GM12801 (cell line): ENCODE measurements around the gene RINL.

Source experiments
- TF ChIP-seq, protein P1 (sequence below): IDR thresholded peaks from one replicate; pipeline ENCODE4 v1.5.1; 2011; ENCODE audit warnings: control low read depth; ENCODE audit not compliant: insufficient read length; ENCODE audit errors: extremely low read depth

RINL gene

DNA sequence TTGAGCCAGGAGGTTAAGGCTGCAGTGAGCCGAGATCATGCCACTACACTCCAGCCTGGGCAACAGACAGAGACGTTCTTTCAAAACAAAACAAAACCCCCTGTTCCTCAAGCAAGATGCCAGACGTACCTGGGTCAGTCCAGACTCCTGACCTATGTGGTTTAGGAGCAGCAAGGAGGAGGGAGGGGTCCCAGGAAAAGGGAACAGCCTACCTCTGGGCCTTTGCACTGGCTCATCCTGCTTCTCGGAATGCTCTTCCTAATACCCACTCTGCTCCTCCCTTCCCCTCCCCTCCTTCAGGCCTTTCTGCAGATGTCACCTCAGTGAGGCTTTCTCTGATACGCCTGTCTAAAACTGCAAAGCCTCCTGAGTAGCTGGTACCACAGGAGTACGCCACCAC lies 9.5 kb downstream of the RINL start:
- TF ChIP-seq, protein P1, sequence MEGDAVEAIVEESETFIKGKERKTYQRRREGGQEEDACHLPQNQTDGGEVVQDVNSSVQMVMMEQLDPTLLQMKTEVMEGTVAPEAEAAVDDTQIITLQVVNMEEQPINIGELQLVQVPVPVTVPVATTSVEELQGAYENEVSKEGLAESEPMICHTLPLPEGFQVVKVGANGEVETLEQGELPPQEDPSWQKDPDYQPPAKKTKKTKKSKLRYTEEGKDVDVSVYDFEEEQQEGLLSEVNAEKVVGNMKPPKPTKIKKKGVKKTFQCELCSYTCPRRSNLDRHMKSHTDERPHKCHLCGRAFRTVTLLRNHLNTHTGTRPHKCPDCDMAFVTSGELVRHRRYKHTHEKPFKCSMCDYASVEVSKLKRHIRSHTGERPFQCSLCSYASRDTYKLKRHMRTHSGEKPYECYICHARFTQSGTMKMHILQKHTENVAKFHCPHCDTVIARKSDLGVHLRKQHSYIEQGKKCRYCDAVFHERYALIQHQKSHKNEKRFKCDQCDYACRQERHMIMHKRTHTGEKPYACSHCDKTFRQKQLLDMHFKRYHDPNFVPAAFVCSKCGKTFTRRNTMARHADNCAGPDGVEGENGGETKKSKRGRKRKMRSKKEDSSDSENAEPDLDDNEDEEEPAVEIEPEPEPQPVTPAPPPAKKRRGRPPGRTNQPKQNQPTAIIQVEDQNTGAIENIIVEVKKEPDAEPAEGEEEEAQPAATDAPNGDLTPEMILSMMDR = no peak

DNA sequence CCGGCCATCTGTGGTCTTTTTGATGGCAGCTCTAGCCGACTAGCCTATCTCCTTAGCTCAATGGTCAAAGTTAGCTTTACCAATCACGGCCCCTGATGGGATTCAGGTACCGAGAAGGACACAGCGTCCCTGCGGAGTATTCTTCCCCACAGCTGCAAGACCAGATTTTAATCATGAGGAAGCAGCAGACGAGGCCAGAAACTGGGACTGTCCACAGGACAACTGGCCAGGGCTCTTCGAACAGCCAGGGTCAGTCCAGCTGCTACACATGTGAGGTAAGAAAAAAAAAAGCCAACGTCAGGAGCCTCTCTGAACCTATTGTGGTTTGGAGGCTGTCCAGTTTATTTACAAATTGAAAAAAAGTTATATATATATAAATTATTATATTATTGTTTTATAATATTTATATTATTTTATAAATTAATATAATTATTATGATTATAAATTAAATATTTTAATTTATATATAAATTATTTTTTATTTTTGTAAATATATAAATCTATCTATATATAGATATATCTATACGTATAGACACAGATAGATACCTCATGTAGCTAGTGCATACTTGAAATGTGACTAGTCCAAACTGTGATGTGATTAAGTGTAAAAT lies 10.8 kb downstream of the RINL start:
- TF ChIP-seq, protein P1 = no peak

DNA sequence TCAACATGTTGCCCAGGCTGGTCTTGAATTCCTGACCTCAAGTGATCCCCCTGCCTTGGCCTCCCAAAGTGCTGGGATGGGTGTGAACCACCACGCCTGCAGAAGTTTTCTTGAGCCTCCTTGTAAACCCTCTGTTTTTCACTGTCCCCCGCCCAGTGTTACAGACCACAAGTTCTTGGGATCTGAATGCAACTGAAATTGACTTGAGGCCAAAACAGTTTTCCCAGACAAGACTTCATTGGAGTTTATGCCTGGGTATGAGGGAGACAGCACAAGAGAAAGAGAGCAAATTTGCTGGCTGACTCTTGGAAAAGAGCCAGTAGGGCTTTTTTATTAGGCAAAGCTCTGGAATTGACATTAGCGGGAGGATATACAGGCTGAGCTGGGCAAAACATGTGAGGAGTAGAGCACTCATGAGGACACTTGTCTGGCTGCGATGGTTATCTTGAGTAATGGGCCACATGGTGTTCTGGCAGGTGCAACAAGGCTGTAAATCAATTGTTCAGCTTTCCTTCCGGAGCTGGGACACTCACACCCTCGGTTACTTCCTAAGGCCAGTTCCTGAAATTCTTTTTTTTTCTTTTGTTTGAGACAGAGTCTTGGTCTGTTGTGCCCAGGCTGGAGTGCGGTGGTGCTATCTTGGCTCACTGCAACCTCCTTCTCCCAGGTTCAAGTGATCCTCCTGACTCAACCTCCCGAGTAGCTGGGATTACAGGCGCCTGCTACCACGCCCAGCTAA lies 15.6 kb downstream of the RINL start:
- TF ChIP-seq, protein P1 = no peak

DNA sequence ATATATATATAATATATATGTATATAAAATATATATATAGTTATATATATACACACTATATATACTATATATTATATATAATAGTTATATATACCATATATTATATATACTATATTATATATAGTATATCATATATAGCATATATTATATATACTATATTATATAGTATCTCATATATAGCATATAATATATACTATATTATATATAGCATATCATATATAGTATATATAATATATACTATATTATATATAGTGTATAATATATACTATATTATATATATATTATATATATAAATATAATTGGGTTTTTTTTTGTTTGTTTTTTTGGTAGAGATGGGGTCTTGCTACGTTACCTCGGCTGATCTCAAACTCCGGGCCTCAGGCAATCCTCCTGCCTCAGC lies 16.7 kb downstream of the RINL start:
- TF ChIP-seq, protein P1 = no peak

DNA sequence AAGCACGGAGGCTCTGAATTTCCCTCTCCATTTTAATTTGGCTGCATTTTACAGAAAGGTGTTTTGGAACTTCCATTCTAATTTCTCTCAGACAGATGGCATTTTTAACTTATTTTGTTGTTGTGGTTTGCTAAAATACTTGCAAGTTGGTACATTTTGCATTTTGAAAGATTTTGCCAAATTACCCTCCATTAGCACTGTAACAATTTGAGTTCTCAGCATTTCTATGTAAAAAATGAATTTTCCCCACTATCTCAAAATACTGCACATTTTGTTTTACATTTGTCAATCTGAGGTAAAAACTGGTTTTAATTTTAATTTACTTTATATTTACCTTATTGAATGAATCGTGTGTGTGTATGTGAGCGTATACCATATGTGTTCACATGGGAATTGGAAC lies 21.3 kb downstream of the RINL start:
- TF ChIP-seq, protein P1 = no peak

DNA sequence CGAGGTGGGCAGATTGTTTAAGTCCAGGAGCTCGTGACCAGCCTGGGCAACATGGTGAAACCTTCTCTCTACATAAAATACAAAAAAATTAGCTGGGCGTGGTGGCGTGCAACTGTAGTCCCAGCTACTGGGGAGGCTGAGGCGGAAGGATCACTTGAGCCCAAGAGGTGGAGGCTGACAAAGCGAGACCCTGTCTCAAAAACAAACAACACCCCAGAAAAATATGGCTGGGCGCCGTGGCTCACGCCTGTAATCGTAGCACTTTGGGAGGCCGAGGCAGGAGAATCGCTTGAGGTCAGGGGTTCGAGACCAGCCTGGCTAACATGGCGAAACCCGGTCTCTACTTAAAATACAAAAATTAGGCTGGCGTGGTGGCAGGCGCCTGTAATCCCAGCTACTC lies 24.9 kb downstream of the RINL start:
- TF ChIP-seq, protein P1 = no peak

DNA sequence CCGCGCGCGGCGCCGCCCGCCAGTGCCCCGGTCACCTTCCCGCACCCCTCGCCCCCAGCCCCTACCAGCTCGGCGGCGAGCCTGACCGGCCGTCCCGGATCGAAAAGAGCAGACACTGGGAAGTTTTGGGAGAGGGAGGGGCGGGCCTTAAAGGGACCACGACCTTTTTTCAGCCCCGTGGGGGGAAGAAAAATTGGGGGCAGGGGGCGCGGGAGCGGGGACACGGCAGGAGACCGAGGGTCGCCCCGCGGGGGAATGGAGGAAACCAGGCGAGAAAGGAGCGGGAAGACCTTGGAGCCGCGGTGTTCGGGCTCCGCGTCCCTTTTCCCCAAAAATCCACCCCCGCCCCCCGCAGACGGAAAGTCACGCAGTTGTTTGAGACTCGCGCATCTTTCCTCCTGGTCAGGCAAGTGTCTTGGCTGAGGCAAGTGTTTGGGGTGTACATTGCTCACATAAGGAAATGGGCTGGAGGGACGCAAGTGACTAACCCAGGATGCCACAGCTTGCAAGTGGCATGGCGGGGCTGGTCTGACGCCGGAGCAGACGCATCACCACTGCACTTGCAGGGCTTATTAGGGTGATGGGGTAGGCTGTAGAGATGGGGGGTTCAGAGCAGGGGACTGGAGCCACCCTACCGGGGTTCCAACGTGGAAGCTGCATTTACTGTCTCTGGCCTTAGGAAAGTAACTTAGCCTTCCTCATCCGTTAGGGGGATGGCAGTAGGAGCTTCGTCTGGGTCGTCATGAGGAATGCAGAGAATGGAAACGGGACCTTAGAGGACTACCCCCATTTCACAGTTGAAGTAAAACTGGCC lies 25.6 kb downstream of the RINL start:
- TF ChIP-seq, protein P1 = no peak
